Vagina (tissue), 2 donors: ENCODE data around the gene KRTAP9-9.

Experiments
- POLR2A ChIP-seq, 2 donors: fragments of 450-650 bp; IDR thresholded peaks; one replicate each; pipeline ENCODE4 v1.6.1; 2017; ENCODE audit warnings: antibody characterized with exemption in 2 of 2, mild to moderate bottlenecking in 2 of 2, moderate library complexity in 2 of 2
- POLR2AphosphoS5 ChIP-seq, 2 donors: sonication (generic); formaldehyde crosslinking; IDR thresholded peaks; one replicate each; pipeline ENCODE4 v1.9.0; 2017; ENCODE audit warnings: antibody characterized with exemption in 2 of 2, mild to moderate bottlenecking in 2 of 2, low read depth in 1 of 2; ENCODE audit not compliant: insufficient read depth in 1 of 2
- TF ChIP-seq, protein P1 (sequence below), 3 experiments: fragments of 450-650 bp in 2 of 3; fragments of 200-600 bp in 1 of 3; sonication (generic) in 1 of 3; IDR thresholded peaks; one replicate each; pipeline ENCODE4 v1.5.1; 2017 to 2019; ENCODE audit warnings: antibody characterized with exemption in 3 of 3, mild to moderate bottlenecking in 2 of 3, moderate library complexity in 2 of 3

DNA sequence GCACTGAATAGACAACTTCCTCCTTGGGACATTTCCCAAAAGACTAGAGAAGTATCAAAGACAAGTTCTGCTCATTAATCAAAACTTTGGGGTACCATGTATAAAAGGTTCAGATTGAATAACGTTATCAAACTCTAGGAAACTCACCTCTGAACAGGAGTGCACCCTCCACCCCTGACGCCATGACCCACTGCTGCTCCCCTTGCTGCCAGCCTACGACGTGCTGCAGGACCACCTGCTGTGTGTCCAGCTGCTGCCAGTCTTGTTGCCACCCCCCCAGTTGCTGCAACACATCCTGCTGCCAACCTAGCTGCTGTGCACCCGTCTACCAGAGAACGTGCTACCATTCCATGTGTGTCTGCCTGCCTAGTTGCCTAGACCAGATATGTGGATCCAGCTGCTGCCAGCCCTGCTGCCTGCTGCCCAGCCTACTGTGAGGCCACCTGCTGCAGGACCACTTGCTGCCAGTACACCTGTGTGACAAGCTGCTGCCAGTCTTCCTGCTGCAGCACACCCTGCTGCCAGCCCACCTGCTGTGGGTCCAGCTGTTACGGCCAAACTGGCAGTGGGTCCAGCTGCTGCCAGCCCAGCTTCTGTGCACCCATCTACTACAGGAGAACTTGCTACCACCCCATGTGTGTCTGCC lies 42.5 kb upstream of the KRTAP9-9 start:
- TF ChIP-seq, protein P1, sequence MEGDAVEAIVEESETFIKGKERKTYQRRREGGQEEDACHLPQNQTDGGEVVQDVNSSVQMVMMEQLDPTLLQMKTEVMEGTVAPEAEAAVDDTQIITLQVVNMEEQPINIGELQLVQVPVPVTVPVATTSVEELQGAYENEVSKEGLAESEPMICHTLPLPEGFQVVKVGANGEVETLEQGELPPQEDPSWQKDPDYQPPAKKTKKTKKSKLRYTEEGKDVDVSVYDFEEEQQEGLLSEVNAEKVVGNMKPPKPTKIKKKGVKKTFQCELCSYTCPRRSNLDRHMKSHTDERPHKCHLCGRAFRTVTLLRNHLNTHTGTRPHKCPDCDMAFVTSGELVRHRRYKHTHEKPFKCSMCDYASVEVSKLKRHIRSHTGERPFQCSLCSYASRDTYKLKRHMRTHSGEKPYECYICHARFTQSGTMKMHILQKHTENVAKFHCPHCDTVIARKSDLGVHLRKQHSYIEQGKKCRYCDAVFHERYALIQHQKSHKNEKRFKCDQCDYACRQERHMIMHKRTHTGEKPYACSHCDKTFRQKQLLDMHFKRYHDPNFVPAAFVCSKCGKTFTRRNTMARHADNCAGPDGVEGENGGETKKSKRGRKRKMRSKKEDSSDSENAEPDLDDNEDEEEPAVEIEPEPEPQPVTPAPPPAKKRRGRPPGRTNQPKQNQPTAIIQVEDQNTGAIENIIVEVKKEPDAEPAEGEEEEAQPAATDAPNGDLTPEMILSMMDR (IDR thresholded peaks at IDR 0.05): no peak
- TF ChIP-seq POLR2A (IDR thresholded peaks at IDR 0.05) (no peak), POLR2AphosphoS5 (IDR thresholded peaks at IDR 0.05; ENCODE audit: insufficient read depth in 1 of 2, low read depth in 1 of 2) (no peak)
